GM18508 (cell line): ENCODE measurements around the gene ZBTB7C.

Experiments used
- ATAC-seq: cut with Tn5 transposase; IDR thresholded peaks from one replicate; pipeline ENCODE4 v1.9.1; 2021; ENCODE audit warnings: moderate number of reproducible peaks; ENCODE audit not compliant: insufficient read depth, unreplicated experiment

Gene ZBTB7C

DNA sequence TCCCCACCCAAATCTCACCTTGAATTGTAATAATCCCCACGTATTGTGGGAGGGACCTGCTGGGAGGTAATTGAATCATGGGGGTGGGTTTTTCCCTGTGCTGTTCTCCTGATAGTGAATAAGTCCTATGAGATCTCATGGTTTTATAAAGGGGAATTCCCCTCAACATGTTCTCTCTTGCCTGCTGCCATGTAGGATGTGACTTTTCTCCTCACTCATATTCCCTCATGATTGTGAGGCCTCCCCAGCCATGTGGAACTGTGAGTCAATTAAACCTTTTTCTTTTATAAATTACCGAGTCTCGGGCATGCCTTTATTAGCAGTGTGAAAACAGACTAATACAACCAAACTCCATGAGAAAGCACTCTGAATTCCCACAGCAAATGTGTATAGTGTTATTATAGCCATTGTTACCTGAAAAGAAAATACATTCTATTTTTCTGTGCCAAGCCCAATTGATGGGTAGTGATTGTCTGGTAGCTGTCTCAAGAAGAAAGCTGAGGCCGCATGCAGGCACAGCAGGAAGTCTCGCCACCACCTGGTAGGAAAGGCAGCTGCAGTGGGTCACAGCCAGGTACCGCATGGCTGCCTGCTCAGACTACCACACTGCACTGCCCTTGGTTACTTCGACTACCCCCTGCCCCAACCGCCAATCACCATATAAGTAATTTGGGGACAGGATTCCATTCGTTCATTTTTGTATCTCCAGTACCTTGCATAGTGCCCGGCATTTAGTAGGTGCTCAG is 10.3 kb upstream of the ZBTB7C start:
- ATAC-seq = no peak

DNA sequence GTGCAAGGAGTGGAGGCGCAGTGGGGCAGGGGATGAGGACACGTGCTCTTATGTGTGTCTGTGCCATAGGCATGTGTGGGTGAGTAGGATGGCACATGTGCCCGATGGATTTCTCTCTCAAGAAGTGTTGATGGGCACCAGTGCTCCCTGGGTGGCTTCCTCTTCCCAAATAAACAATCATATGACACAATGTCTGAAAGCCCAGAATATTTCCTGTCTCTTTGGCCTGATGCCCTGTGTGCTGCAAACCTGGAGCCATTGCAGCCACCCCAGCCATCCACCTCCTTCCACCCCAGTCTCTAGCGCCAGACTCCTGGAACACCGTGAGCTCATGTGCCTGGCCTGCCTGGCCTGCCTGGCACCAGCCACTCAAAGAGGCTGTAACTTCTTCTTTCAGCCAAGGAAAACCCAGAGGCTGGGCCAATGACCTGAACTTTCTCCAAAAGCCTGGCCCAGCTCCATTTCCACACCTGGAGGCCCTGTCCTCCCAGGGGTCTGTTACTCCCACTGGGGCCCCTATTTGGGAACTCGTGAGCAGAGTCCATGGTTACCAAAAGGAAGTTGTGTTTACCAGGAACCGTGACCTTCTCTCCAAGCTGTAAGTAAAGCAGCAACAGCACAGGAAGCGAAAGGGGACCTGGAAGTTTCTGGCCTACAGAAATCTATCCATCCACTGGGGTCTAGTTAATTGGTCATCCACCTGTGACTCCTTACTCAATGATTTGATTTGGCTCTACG is 9.5 kb upstream of the ZBTB7C start:
- ATAC-seq = no peak

DNA sequence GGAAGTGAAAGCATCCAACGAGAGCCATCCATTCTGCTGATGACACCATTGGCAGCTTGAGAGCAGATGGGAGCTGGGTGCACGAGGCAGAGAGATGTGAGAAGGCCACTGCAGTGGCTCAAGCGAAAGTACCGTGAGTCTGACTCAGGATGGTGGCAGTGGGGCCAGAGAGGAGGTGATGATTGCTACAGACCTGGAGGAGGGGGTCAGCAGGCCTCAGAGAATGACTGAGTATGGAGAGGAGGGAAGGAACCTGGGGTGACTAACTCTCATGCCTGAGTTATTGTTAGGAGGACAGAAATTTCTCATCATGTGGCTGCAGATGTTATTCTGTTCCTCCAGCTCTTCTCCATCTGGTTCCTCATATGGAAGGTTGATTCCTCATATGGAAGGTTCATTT is 8.8 kb upstream of the ZBTB7C start:
- ATAC-seq = no peak

DNA sequence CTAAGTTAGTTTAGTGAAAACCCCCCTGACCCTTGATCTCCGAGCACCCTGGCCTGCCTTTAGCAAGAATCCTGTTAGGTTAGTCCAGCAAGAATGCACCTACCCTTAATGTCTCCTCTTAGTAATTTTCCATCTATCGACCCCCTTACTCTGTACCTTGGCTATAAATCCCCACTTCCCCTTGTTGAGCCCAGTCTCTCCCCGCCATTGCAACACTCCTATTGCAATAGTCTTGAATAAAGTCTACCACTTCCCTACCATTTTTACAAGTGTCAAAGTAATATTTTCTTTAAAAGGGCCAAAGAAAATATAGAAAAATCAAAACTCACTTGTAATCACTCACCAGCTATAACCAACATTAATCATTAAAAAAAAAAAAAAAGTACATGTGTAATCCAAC is 4.2 kb upstream of the ZBTB7C start:
- ATAC-seq = no peak

DNA sequence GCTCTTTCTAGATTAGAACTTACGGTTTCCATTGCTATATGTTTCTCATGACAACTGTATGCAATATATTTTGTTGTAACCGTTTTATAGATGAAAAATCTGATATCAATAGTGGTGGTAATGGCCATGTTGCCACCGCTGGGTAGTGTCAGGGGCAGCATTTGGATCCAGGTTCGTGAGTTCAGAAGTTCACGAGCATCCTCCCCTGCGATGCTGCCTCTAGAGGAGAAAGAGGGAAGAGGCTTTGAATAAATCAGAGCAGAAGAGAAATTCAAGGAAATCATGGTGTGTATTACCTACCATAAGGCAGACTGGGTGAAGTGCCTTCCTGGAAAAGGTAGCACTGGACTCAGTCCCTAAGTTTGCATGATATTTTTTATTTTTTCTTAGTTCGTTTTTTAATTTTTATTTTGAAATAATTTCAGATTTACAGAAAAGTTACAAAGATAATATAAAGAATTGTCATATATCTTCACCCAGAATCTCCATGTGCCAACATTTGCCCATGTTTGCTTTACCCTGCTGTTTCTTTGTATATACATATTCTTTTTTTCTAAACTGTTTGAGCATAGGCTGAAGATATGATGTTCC is 3.3 kb upstream of the ZBTB7C start:
- no peak for ATAC-seq

DNA sequence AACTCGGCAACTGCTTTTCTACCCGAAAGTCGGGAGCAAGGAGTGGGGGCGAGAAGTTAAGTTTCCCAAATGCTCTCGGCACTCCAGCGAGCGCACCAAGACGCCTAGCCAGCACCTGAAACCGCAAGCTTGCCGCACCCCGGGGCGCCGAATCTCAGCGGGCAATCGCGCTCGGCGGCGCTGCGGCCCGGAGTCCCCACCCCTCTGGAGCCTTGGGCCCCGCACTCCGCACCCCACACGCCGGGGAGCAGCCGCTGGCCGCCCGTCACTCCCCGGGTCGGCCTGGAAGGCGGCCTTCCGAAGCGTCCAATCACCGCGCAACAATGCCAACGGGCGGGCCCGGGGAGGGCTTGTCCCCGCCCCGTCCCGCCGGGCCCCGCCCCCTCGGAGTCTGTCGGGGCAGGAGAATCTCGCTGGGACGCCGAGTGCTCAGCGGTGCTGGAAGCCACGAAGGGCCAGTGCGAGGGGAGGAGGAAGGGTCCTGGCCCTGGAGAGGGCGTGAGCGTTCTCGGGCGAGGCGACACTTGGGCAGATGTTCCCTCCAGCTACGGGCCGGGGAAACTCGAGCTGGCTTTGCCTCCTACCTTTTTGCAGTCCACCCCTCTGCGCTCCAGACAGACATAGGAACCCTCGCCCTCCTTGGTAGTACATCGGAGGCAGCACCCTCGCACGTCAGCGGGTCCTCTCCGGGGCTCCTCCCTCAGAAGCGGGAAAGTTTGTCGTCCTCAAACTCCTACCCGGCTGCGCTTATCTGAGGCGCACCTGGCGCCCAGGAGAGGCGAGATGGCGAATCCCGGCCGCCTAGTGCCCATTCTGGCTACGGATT is 1.1 kb upstream of the ZBTB7C start:
- no peak for ATAC-seq

DNA sequence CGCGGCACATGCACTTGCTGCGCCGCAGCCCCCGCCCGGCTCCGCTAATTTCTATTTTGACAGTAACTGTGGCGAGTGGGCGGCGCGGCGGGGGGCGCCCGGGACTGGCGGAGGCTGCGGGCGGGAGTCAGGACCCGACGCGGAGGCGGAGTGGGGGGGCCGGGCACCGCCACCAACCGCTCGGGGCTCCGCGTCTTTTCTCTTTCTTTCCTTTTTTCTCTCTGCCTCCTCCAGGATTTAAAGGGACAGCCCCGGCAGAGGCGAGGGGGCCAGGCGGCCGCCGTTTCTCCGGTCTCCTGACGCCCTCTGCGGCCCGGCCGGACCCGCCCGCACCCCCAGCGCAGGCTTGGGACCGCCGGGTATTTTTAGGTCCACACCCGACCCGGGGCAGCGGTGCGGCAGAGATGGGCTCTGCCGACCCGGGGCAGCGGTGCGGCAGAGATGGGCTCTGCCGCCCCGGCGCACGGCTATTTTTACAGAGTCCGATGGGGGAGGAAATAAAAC is 460 bp upstream of the ZBTB7C start:
- no peak for ATAC-seq

DNA sequence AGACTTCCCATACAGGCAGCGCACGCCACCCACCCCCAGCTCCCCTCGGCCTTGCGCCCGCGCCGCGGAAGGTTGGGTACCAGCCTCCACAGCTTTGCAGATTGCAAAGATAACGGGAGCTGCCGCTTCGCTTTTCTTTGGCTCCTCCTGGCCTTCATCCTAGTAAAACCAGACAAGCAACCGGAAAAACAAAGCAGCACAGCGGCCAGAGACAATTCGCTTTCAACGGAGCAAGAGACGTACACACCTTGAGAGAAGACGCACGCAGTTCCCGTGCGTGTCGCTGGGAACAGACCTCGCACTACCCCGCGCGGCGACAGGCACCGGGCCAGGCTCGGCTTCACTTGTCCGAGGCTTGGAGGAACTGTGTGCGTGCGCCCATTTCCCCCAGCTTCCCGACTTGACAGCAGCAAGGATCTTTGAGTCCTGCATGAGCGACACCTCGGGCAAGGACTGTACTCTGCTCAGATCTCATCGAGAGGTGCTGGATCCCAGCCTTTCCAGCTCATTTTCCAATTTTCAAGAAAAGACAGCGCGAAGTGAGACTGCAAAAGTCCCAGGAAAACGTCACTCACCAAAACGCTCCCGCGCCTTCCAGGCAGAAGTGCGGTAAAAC is 964 bp downstream of the ZBTB7C start:
- no peak for ATAC-seq

DNA sequence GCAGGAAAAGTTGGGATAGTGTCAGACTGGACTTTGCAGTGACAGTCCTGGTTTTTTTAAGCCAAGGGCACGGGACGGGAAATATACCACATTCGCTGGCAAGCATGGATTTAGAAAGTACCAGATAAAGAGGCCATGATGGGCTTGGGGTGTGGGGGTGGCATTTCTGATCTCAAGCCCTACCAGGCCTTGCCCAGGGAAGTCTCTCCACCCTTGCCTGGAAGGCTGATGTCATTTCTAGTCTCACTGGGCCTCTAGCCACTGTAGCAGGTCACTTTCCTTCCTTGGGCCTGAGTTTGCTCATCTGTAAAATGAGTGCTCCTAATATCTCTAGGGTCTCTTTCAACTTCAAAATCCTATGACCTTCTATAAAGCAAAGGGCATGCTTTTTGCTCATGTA is 1.8 kb downstream of the ZBTB7C start:
- ATAC-seq = no peak

DNA sequence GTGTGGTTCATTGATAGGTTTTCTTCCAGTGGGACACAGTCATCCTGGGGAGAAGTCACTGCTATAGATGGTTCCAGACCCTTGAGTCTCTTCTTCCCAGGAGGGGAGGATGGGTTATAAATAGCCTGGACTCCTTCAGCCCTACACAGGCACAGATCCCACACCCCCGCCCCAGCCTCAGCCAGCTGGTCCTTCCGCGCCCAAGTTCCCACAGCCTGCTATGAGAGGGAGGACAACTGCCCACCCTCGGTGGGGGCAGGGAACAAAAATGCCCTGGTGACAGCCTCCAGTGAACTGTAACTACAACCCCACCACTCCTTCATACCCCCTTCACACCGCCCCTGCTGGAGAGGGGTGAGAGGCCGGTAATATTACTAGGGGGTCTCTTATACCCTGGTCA is 3.2 kb downstream of the ZBTB7C start:
- no peak for ATAC-seq

DNA sequence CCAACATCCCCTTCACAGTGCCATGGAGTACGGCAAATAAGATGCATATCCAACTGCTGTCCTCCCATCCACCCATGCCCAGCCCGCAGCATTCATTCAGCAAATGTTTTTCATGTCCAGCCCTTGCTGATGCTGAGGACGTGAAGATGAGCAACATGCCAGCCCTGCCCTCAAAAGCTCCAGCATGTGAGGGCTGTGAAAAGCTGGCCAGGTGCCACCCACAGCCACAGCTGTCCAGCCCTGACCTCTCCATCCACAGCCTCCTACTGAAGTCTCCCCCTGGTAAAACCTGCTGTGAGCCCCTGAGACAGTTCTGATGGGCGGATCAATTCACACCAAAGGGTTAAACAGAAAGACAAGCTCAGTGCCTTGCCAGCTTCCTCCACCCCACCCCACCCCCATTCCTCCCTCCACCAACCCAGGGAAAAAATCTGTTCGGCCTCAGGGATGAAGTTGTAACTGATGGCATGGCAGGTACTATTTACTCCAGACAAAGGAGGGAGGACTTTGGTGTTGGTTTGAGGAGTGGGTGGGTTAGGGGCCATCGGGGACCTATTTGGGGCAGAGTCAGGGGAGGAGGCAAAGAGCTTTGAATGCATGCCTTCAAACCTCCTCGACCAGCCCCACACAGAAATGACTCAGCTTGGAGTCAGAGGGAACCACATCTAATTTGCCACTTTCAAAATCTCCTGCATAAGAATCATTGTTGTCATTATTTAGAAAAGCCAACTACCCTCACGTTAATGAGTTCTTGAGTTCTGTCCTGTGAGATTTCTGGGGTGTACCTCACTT is 4.3 kb downstream of the ZBTB7C start:
- no peak for ATAC-seq

DNA sequence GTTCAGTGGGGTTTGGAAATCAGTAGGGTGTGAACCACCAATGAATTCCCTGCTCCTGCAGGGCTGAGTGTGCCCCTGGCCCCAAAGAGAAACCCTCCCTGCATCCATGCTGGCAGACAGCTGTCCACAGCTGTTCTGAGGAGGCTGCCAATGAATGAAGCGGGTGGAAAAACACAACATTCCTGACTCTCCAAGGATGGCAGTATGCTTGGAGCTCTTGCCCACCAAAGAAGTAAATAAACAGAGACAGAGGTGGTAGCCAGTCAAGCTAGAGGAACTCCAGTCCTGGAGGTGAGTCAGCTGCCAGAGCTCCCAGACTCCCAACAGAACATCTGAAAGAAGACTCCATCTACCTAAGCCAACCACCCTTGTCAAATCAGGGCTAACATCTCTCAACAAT is 6.2 kb downstream of the ZBTB7C start:
- ATAC-seq = no peak

DNA sequence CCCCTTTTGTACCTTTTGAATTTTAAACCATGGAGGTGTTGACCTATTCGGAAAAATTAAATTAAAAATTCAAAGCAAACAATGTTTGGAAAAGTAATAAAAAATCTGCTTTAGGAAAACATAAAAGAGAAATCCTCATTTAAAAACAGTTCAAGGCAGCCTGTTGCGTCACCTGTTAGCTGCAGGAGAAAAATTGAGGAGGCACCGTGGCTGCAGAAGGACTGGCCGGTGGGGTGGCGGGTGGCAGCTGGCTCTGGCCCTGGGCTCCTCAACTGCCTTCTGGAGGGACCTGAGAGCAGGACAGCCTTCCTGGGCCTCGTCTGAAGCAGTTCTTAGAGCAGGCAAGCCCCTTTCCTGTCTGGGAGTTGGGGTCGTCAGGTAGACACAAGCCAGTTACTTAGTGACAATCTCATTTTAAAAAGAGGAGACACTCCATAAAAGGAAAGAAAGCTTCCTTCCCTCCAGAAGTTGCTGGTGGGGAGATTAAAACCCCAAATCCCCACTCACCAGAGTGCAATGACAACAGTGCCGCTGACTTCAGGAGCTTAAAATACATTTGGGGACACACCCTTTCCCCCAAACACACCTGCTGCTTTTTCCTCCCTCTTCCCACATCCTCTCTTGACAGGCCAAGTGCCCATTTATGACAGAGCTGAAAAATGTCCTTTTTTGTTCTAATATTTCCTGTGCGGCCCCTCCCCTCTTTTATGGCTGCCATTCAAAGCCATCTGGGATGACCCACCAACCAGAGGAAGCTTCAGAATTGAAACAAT is 9.7 kb downstream of the ZBTB7C start:
- ATAC-seq = no peak

DNA sequence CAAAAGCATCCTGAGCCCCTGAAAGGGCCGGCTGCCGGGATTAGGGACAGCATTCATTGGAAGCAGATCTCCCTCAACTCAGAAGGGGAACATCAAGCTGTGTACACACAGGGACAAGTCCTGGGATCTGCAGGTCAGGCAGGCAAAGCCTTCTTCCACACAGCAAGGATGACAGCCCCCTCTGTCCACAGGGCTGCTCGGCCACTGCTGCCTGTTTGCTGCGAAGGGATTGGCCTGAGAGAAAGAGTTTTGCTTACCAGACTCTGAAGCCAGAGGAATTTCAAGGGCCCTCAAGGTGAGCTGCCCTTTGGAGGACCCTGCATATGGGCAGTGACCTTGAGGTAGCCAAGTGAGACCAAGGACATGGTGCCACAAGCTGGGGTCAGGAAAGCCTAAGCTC is 11.1 kb downstream of the ZBTB7C start:
- ATAC-seq = no peak

DNA sequence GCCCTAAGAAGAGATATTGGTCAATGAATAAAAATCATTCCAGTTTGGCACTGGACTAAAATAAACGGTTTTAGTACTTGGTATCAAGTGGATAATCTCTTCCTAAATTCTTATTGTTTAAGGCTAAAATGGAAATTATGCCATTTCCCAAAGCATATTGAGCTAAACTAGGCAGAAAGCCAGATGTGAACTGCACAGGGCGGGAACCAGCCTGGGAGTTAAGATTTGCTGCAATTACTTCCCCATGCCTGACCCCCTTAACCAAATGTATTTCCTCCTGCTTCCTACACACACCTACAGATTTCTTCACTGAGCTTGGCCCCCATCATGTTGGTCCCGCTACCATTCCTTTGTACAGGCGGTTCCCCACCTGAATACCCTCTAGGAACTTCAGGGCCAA is 12.2 kb downstream of the ZBTB7C start:
- ATAC-seq = no peak

DNA sequence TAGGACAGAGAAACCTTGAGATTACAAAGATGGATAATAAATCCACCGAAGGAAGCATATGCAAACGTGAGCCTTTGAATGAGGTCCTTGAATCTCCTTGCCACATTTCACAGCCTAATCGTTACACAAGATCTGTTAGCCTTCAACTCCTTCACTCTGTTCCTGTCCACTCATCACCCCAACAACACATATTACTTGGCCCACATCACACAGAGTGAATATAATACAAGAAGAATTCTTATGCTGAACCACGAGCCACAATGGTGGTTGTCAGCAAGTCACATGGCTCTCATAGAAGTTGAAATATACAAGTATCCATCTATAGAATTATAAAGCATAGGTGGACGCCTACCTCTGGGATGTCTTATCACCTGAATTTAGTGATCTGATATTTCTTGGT is 12.6 kb downstream of the ZBTB7C start:
- no peak for ATAC-seq

DNA sequence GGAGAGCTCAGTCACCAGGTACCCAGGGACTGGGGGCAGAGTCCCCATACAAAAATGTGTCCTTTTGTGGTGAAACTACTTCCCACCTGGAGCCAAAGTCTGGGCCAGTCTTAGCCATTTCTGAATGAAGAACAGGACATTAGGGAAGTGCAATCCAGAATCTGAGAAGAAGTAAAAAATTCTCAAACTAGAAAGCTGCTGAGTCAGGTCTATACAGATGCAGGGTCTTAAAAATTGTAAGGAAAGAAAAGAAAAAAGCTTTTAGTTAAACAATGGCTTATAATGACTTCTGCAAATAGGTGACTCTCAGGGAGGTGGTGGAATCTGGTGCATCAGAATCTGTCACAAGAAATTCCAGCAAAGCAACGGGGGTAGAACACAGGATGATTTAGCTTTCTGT is 13.5 kb downstream of the ZBTB7C start:
- ATAC-seq = no peak

DNA sequence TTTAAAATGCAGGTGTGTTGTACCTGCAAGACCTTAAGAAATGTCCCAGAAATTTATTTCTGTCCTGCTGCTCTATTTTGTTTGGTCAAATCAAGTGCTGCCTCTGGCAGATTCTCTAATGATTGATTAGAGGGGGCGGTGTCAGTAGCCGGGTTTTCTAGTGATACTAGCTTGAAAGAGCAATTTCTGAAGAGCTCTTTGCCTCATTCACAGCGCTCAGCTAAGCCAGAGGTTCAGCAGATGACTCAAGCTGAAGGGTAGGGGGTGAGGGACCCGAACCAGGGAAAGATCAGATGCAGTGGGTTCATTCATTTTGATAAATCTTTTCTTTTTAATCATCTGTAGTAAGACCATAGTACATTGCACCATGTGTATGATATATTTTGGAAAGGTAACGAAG is 15.0 kb downstream of the ZBTB7C start:
- ATAC-seq = no peak

DNA sequence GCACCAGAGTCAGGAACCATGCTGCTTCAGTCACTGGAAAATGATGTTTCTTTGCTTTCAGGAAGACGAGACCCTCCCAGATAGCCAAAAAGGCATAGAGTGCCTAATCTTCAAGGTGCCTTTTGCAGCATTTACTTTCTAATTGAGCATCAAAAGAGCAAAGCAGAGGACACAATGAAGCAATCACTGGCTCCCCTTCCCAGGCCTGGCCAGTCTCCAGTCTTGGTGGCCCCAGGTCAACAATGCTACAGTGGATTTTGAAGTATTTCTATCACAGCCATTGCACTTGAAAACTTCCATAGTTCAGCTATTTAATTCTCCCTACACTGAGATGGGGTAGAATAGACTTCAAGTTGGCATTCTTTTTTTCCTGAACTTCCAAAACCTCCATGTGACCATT is 15.4 kb downstream of the ZBTB7C start:
- no peak for ATAC-seq
